Ammon's horn (tissue), 1 donor: ENCODE data around the gene MGAT5.
A peak's percentile ranks its signal among the peaks of the same experiment; 100 is the strongest.

Experiments
- DNase-seq: peaks from one replicate; pipeline ENCODE4 v3.0.0-alpha.2; 2016; ENCODE audit warnings: low spot score

The MGAT5 gene, protein sequence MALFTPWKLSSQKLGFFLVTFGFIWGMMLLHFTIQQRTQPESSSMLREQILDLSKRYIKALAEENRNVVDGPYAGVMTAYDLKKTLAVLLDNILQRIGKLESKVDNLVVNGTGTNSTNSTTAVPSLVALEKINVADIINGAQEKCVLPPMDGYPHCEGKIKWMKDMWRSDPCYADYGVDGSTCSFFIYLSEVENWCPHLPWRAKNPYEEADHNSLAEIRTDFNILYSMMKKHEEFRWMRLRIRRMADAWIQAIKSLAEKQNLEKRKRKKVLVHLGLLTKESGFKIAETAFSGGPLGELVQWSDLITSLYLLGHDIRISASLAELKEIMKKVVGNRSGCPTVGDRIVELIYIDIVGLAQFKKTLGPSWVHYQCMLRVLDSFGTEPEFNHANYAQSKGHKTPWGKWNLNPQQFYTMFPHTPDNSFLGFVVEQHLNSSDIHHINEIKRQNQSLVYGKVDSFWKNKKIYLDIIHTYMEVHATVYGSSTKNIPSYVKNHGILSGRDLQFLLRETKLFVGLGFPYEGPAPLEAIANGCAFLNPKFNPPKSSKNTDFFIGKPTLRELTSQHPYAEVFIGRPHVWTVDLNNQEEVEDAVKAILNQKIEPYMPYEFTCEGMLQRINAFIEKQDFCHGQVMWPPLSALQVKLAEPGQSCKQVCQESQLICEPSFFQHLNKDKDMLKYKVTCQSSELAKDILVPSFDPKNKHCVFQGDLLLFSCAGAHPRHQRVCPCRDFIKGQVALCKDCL

DNA sequence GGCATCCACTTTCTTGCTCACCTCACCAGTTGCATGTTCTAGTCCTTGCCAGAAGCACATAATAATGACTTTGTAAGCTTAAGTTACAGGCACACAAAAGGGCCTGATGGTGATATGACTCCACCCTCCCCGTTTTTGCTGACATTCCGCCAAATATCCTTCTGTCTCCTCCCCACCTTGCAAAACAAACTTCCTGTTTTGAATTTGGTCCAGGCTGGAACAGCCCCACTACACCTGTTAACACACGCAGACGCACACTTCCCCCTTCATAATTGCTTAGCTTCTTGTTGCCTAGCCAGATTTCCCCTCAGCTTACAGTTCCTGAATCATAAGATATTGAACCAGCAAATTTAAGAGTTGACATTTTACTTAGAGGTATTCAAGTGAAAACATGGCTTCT, at the start of gene MGAT5:
Gene MGAT5 (plus strand): TSS at position 269 of the 400 bp plus-strand sequence. CDS start 332 bp downstream, outside the sequence.
- DNase-seq, result no peak

DNA sequence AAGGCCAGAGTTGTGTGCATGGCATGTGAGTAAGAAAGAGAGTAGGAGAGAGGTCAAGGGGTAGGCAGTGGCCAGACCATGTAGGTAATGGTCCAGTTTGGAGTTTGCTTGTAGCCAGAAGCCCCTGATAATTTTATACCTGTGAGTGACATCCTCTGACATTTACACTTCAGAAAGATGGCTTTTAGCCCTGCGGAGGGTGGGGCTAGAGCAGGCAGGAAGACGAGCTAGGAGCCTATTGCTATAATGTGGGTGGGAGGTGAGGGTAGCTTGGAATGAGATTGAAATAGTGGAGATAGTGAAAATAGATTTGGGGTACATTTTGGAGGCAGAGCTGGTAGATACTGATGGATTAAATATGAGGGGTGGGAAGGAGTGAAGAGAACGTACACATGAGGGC, 48.8 kb upstream of the MGAT5 start:
- no peak for DNase-seq

DNA sequence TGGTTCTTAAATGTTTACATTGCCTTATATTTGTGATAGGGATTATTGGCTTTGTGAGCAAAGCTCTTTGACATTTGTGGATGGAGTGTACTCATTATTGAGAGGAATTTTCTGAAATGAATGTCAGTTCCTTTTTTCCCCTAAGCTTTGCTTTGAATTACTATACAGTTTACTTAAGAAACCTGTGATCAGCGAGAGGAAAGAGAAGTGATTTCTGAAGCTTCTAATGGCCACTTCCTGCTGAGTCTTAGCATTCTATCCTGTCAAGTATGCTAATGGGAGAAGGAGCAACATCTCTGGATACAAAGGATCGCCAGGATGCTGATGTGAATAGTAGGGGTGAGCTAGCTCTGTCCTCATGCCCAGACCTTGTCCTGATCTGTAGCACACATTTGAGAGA, 47.8 kb upstream of the MGAT5 start:
- DNase-seq, result no peak

DNA sequence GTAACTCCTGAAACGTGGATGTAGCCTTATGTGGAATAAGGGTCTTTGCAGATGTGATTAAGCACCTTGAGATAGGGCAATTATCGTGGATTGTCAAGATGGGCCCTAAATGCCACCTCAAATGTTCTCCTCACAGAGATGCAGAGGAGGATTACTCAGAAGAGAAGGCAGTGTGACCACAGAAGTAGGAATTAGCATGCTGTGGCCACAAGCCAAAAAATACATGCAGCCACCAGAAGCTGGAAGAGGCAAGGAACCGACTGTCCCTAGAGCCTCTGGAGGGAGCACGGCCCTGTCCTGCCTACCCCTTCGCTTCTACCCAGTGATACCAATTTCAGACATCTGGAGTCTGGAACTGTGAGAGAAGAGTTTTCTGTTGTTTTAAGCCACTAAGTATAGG, 47.3 kb upstream of the MGAT5 start:
- DNase-seq, result peak; percentile 37

DNA sequence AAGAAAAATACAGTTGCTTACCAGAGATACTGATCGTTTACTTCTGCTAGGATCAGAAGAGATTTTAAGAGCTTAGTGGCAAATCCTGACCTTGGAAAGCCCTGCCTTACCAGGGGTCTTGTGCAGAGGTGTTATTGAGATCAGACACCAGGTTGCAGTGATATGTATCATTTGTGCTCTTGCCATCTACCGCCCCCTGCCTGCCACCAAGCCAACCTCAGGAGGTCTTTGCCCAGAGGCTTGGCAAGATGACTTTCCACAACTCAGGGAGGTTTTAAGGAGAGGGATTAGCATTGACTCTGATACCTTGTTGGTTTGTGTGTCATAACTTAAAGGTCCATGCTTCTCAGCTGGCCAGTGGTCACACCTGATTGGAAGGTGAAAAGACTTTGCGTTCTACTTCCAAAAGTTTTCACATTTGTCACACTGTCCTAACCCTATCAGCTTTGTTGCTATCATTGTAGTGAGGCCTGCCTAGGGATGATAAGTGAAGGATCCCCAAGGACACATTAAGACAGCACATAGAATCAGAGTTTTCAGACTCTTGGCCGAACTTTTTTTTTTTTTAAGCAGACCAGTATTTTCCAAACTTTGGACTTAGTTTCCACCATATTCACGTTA, 46.2 kb upstream of the MGAT5 start:
- DNase-seq, result peak; percentile 57

DNA sequence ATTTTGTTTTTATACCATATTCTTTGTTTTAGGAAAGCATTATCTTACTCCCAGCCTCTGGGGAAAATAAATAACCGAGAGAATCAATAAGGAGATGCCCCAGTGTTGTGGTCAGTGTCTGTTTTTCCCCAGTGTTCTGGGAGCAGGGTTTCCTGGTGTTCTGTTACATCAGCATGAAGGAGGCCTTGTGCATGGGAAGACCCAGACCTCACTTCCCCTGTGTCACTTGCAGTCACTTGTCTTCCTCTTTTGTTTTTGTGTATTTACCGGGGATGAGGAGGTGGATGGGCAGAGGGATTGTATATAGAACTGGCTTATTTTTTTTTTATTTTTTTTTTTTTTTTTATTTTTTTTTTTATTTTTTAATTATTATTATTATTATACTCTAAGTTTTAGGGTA, 45.0 kb upstream of the MGAT5 start:
- DNase-seq, result peak; percentile 65

DNA sequence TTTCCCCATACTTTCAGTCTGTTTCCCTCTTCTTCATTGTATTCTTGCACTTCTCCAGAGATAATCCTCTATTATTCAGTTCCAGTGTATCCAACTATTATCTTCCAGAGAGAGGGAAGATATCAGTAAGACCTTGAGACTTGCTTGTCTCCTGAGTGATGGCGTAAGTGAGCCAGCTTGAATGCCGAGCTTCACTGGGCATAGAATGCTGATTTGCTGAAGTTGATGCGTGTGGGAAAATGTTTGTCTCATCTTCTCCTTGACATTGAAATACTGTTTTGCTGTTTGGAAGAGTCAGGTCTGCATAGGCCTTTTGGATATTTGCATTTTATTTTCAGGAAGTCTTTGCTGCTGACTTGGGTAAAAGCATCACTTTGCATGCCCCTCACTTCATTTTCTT, 41.1 kb upstream of the MGAT5 start:
- no peak for DNase-seq

DNA sequence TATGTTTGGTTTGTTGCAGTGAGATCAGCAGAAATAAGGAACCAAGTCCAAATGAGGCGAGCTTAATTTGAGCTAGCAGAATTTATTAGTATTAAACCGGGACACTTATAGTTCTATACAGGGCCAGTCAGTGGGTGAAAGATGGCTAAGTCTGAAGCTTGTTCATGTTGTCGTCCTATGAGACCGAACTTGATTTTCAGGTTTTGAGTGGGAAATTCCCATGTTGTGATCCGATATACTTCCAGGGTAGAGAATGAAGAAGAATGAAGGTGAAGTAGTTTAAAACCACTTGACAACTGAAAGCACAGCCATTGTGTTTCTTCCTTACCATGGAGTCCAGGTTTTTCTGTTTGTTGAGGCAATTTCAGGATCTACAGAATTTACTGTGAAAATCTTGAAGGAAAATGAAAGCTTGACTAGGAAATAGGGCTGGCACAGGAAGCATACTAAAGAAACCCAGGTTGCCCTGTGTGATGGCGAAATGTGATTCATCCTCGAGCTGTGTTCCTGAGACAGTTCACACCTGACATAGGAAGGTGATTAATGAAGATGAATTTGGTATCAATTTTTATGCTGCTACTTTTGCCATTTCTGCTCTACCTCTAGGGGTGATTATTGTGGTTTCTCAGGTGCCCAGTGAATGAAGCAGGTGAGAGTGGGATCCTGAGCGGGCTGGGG, 37.6 kb upstream of the MGAT5 start:
- no peak for DNase-seq

DNA sequence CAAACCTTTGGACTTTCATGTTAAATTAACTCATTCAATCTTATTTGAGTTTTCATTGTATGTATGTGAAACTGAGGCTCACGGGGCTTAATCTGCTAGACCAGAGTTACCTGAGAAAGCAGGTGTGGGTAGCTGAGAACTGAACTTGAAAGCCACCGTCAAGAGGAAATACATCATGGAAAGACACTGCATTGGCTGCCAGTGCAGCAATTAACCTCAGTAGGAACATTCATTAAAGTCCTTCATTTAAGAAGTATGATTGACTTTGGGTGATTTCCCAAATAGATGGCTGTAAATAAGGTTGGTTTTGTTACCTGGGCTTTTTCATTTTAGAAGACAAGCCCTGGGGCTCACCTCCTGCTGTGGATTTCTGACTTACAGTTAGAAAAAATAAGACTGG, 36.5 kb upstream of the MGAT5 start:
- DNase-seq, result no peak

DNA sequence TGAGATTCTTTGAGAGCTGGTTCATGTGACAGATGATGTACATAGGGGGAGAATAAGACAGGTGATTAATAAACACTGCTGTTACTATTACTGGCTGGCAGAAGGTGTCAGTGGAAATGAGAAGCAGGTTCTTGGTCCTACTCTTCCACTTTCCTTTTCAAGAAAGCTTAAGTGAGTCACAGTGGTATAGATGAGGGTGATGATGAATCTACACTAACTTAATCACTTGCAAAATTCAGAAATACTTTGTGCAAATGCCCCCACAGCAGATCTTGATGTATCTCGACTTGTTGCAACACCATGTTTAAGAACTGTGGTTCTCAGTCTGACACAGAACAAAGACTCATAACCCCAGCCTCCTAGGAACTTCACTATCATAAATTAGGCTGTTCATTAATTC, 35.9 kb upstream of the MGAT5 start:
- no peak for DNase-seq

DNA sequence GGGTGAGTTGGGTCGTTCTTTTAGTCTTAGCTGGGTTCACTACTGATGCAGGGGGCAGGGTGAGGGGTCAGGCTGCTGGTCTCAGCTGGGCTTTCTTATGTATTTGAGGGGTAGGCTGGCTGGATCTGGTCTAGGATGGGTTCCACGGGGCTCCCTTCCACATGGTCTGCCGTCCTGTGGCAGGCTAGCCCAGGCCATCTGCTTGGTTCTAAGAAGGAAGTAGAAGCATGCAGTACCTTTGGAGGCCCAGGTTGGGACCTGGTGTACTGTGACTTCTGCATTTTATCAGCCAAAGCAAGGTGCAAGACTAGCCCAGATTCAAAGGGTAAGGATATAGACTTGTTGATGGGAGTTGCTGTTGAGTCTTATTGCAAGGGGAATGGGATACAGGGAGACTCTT, 35.5 kb upstream of the MGAT5 start:
- DNase-seq, result no peak

DNA sequence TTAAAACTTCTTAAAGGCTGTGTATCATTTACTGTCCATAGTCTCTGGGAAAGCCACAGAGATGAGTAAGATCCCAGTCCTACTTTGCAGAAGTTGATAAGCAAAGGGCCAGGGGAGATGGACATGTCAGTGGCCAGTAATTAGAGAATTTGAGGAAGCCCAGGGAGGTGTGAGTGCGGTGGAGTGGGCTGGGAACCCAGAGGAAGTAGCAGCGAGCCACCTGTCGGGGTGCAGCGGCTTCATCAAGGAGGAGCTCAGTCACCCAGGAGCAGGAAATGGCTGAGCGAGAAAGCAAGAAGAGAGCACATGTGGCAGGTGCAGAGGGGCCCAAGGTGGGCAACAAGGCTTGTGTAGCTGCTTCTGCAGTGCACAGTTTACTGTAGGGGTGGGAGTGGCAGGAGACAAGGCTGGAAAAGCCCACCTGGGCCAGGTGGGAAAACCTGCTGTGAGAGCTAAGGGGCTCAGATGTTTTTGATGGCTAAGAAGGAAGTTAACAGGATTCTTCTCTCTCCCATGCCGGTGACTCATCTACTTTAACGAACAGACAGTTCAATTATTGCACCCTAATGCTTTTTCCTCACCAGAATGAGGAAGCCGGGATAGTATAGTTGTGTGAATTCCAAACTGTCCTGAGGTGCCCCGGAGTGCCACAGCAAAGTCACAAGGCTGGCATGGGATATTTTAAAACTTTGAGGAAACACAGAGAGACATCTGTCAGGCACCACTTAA, 34.8 kb upstream of the MGAT5 start:
- no peak for DNase-seq

DNA sequence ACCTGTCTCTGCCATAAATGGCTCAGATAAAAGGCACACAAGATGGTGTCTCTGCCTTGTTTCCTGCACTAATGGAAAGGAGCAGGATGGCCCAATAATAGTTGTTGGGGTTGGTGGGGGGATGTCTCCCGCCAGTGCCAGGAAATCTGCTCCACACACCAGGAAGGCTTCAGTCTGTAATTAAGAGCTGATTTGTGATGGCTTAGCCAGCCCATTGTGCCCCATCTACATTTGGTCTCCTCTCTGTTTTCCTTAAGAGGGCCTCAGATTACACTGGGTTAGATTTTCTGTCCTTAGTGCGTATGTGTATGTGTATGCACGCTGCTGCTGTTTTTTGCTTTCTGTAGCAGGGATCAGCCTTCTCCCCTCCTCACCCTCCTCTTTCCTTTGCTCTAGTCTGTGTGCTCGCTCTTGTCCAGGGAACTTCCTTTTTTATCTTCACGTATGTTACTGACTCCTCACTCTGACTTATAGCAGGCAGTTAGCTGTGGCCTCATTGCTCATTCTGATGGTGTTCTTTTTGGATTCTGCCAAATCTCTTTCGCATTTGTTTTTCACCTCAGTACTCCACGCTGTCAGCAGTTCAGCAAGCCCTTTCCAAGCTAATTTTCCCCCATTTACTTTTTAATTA, 33.4 kb upstream of the MGAT5 start:
- DNase-seq, result peak; percentile 33

DNA sequence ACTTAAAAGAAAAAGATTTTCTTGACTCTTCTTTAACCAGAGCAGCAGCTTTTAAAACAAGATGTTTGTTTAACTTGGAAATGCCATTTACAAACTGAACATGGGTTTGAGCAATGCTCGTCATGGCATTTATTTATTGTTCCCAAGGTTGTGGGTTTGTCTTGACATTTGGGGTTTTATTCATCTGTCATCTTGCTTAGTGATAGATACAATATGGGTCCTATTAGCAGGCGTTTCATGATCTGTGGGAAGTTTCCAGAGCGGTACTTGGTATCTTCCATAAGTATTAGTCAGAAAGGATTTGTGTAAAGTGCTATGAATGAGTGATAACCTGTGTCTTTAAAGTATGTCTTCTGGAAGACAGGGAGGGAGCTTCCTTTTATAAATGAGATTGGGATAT, 29.9 kb upstream of the MGAT5 start:
- no peak for DNase-seq

DNA sequence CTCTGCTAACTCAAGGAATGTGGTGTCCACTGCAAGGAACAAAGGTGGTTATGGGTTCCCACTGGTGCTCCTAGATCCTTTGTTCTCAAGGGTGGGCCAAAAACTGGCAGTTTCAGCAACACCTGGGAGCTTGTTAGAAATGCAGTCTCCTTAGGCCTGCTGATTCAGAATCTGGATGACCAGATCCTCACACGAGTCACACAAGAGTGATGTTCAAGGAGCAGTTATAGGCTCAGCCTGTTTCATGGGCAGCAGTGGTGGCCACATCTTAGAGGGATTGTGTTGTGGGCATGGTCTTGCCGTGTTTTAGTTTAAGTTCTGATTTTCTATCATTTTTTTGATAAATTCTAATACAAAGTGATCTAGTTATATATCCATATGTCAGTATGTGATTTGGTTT, 28.7 kb upstream of the MGAT5 start:
- no peak for DNase-seq

DNA sequence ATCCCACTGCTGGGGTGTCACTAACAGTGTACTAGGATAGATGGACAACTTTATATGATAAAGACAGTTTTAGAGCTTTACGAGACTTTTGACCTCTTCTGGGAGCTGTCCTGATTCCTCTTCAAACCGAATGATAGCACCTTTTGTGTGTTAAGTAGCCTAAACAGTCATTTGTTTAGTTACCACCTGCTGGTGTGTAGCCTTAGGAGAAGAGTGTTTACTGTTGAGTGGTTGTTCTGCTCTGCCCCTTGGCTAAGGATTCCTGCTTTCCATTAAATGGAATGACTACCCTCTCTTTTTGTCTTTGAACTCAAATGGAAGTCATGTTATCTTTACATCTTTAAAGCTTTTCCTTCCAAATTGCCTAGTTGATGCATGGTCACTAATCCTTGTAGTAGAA, 28.0 kb upstream of the MGAT5 start:
- DNase-seq, result no peak

DNA sequence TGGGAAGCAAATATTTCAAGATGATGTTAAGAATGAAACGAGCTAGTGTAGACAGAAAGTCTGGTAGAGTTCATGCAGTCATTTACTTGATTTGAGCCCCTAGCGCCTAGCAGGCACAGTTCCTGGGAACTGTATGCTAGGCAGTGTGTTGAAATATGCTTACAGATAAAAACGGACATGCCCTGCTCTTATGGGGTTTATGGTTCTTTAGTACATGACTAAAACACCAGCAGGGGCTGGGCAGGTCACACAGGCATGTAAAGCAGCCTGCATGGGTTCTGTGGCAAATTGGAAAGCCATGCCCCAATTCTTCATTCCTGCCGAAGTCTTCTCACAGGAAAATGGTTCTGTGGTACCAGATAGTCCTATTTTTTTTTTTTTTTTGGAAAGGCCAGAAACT, 27.3 kb upstream of the MGAT5 start:
- no peak for DNase-seq

DNA sequence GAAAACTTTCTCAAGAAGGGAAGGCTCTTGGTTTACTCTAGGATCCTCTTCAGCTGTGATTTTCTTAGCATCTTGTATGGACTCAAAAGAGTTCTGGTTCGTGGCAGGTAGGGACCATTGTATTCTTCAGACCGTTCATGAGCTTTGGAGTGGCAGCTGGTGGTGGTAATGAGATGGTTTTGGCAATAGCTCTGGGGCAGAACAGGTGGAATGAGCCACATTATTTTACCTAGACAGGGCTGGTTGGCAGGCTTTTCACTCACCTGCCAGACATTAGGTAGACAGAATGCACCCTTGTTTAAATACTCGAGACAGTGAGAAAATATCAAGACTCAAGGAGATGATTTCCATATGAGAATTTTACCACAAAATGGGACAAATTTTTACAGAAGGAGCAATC, 26.2 kb upstream of the MGAT5 start:
- no peak for DNase-seq

DNA sequence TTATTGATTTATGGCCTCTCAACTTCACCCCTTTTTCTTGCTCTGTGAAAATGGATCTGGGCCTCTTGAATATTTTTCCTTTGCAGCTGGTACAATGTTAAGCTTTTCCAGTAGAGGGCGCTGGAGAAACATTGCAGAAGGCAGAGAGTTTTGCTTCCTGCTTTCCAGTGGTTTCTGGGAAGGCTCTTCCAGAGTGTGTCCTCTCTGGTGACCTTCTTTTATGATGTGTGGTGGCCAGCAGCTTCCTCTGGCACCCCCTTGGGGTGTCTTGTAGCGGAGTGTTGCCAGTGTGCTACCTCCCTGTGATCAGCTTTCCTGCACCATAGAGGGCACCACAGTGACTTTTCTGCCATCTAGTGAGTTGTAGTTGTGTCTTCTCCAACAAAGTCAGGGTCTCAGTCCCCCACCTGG, 25.4 kb upstream of the MGAT5 start:
- no peak for DNase-seq

DNA sequence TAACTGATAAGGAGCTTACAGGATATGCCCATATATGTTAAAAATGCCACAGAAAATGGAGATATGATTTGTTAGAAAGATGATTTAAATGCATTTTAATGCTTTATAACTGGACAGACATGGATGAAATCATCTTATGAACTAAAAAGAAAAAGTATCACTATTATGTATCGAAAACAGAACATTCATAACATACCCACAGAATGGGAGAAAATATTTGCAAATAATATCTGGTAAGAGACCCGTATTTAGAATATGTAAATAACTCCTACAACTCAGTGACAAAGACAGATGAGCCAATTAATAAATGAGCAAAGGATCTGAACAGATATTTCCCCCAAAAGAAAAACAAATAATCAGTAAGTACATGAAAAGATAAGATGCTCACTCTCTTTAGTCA, 24.3 kb upstream of the MGAT5 start:
- DNase-seq, result no peak

DNA sequence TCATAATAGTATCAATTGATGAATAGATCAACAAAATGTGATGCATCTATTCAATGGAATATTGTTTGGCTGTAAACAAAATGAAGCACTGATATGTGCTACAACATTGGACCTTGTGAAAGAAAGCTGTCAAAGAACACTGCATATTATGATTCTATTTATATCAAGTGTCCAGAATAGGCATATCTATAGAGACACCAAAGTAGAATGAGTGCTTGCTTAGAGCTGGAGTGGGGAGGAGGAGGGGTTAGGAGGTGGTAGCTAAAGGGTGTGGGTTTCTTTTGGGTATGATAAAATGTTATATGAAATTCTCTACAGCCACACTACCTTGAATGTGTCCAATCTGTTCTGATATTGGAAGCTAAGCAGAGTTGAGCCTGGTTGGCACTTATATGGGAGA, 23.0 kb upstream of the MGAT5 start:
- no peak for DNase-seq
